Activated CD4-positive, alpha-beta T cell treated with anti-CD3 and anti-CD28 coated beads, Interleukin-2, amount 10 ng/mL, durations not matched to agents 7 days and 5 days (primary cell): ENCODE results near the gene CCDC136. TPM values are rescaled to one million over a fixed set of nuclear protein-coding genes. Genes with fewer than 3 reads are reported as not detected.

Source experiments
- CTCF ChIA-PET: fragments of 350-600 bp; sonication (Branson Sonifier 250); formaldehyde crosslinking; loops from one replicate; lab custom pipeline; 2021; ENCODE audit warnings: antibody characterized with exemption; lab: Charles Lee
- POLR2A ChIA-PET: fragments of 350-600 bp; sonication (Branson Sonifier 250); formaldehyde crosslinking; loops from one replicate; lab custom pipeline; 2021; ENCODE audit warnings: antibody characterized with exemption; lab: Charles Lee
- DNase-seq: peaks from one replicate; pipeline ENCODE4 v3.0.0-alpha.2; 2020
- H3K27ac Mint-ChIP-seq: one replicate; pipeline ENCODE4 v1.8.0; 2021; ENCODE audit warnings: mild to moderate bottlenecking, moderate library complexity, mixed read lengths
- H3K27me3 Mint-ChIP-seq: one replicate; pipeline ENCODE4 v1.8.0; 2021; ENCODE audit warnings: mixed read lengths
- H3K36me3 Mint-ChIP-seq: one replicate; pipeline ENCODE4 v1.8.0; 2021; ENCODE audit warnings: low read depth, mixed read lengths
- H3K4me1 Mint-ChIP-seq: one replicate; pipeline ENCODE4 v1.8.0; 2021; ENCODE audit warnings: mixed read lengths
- H3K4me3 Mint-ChIP-seq: one replicate; pipeline ENCODE4 v1.8.0; 2021; ENCODE audit warnings: mild to moderate bottlenecking, moderate library complexity, mixed read lengths
- H3K9me3 Mint-ChIP-seq: one replicate; pipeline ENCODE4 v1.8.0; 2021; ENCODE audit warnings: mixed read lengths
- total RNA-seq, 2 experiments: library from RNA; stranded (reverse); gene quantifications; one replicate each; pipeline ENCODE4 v1.2.3, GENCODE V29; 2021

CCDC136 gene
- total RNA-seq, 2 experiments from 2014 or later, result 5.1 to 6.8 TPM

DNA sequence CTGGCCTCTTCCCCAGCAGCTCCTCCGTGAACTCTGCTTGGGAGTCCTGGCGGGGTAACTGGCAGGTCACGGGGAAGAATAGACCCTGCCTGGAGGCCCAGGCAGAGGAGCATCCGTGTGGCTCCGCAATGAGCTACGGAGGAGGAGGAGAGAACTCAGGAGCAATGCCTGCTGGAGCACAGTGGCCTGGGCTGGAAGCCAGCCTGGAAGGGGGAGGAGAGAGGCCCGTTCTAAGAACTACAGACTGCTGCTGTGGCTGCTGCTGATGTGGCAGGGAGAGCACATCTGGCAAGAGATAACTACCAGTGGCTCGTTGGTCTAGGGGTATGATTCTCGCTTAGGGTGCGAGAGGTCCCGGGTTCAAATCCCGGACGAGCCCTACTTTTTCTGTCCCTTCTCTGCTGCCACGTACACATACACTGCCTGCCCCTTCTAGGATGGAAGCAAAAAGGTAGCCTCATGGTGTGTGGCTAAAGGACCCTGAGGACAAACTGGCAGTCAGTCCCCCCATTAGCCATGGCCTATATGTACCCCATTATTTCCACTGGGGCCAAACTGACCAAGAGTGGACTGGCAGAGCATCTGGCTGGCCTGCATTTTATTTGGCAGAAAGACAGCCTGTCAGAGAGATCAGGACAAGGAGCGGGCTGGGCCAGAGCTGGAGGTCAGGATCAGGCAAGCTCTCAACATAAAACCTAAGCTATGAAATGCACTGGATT is 8.5 kb upstream of the CCDC136 start:
- no peak overlapping the region for H3K27ac Mint-ChIP-seq
- H3K36me3 Mint-ChIP-seq, result no peaks in the 10 kb centered on the region
- H3K9me3 Mint-ChIP-seq, result no peaks in the 10 kb centered on the region
- no peak for DNase-seq
- no peak overlapping the region for H3K4me3 Mint-ChIP-seq
- H3K27me3 Mint-ChIP-seq, result peaks cover 25% of the 10 kb centered on the region
- ChIA-PET POLR2A (no interaction called here), CTCF (interaction anchor here (0.8 to 1.2 kb wide), 2 partner anchors 12 to 14 kb away, joined by 3 read pairs; no protein-coding TSS in a partner anchor)
- no peaks in the 10 kb centered on the region for H3K4me1 Mint-ChIP-seq

DNA sequence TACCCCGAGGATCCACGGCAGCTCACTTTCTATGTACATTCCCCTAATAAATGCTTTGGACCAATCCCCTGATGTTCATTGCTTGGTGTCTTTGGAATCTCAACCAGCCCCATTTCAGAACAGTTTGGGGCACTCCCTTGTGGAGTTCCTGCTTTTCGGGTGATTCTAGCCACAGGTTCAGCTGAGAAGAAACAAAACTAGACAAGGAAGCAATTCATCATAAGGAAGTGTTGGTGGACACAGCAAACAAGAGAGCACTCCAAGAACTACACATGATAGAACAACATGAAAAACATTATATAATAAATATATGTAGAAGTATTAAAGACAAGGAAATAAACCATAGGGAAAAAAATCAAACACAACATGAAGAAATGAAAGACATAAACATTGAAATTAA is 6.0 kb upstream of the CCDC136 start:
- no peak overlapping the region for H3K27ac Mint-ChIP-seq
- no peak for DNase-seq
- H3K4me3 Mint-ChIP-seq, result no peak overlapping the region
- no peaks in the 10 kb centered on the region for H3K36me3 Mint-ChIP-seq
- peaks cover 4% of the 10 kb centered on the region for H3K4me1 Mint-ChIP-seq
- ChIA-PET POLR2A (no interaction called here), CTCF (interaction anchor here (1.5 kb wide), 1 partner anchor 16 kb away, joined by 7 read pairs; no protein-coding TSS in a partner anchor)
- no peaks in the 10 kb centered on the region for H3K9me3 Mint-ChIP-seq
- H3K27me3 Mint-ChIP-seq, result peaks cover 44% of the 10 kb centered on the region

DNA sequence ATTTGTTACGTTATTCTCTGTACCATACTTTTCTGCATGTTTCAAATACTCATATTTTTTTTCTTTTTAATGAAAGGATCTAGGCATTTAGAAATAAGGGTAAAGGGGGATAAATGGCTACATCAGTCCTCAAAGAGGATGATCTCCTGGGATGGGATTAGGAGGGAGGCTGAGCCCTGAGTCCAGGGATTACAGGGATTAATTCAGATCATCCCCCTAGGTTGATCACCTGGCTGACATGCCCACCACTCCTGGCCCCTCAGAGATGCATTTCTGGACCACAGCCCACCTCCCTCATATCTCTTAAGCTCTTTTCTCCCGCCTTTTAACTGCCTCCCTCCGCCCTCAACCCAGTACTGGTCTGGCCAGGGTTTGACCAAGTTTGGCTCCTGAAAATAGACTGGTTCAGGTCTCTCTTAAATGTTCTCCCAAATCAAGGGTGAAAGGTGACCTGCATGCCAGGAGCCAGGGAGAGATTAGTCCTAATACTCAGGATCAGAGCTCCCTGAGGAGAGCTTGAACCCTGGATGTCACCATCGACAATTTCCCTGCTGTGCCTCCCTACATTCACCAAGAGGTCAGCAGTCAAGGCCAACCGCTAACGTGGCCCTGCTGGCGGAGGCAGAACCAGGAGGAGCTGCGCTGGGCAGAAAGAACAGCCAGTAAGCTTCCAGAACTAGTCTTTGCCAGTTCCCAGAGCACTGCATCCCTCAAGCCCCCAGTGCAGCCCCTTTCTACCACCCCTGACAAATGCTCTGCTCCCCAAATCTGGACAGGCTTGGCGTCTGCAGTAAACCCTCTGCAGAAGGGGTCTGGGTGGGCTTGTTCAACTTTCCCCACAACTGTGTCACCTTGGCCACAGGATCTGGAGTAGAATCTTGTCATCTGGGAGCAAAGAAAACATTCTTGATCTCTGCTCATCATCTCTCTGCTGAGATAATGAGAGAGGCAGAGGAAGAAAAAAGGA is 3.0 kb upstream of the CCDC136 start:
- H3K27ac Mint-ChIP-seq, result no peak overlapping the region
- DNase-seq, result no peak
- H3K4me3 Mint-ChIP-seq, result no peak overlapping the region
- H3K4me1 Mint-ChIP-seq, result peaks cover 10% of the 10 kb centered on the region
- H3K36me3 Mint-ChIP-seq, result no peaks in the 10 kb centered on the region
- H3K27me3 Mint-ChIP-seq, result peaks cover 42% of the 10 kb centered on the region
- CTCF ChIA-PET, result interaction anchor here (1.2 kb wide), 1 partner anchor 298 kb away, joined by 3 read pairs; no protein-coding TSS in a partner anchor
- POLR2A ChIA-PET, result no interaction called here
- H3K9me3 Mint-ChIP-seq, result no peaks in the 10 kb centered on the region

DNA sequence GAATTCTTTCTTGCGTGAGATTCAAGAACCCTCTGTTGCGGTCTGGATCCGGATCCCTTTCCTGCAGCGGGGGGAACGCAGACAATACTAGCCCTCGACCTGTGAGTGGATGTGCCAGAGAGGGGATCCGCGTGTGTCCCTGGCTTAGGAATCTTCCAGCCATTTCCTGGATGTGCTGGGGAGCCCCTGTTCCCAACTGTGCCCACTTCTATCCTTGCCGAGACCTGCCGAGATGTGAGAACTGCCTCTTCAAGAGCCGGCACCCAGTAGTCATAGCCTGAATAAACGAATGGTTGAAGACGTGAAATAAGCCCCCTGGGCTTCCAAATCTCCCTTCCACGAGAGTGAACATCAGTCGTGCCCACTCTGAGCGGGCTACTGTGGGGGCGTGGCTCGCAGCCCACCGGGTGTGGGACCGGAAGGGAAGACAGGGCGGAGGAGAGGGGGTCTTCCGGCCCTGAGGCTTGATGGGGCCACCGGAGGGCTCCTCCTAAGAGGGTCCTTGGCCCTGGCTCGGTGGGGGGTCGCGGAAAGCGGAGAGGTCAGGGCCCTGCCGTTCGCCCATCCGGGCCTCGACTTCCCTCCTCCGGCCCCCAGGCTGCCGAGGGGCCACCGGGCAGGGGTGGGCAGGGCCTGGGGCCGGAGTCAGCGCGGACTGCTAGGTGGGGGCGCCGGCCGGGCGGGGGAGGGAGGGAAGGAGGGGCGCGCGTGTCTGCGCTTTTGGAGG is 1.3 kb upstream of the CCDC136 start:
- Mint-ChIP-seq H3K4me1 (peaks cover 10% of the 10 kb centered on the region), H3K27me3 (peaks cover 35% of the 10 kb centered on the region), H3K9me3 (no peaks in the 10 kb centered on the region), H3K4me3 (peak overlapping the region; percentile 73), H3K36me3 (no peaks in the 10 kb centered on the region), H3K27ac (peak overlapping the region; percentile 75)
- CTCF ChIA-PET, result no interaction called here
- POLR2A ChIA-PET, result no interaction called here
- no peak for DNase-seq

DNA sequence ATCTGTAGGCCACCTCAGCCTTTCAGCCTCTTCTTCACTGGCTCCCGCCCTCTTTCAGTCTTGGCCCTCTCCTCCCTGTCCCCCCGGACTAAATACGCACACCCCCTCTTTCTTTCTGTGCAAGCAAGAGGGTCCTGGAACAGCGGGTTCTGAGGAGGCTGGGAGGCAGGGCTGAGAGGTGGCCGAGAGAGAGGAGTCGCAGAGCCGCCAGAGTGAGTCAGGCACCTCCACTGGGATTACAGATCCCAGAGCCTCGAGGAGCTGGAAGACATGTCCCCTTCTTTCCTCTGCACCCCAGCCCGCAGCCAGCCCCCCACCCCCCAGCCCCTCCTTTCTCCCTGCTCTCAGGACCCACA is 182 bp downstream of the CCDC136 start:
- no peaks in the 10 kb centered on the region for H3K36me3 Mint-ChIP-seq
- no peak for DNase-seq
- POLR2A ChIA-PET, result no interaction called here
- CTCF ChIA-PET, result interaction anchor here (1.3 kb wide), 1 partner anchor 14 kb away, joined by 3 read pairs; no protein-coding TSS in a partner anchor
- H3K9me3 Mint-ChIP-seq, result no peaks in the 10 kb centered on the region
- H3K27me3 Mint-ChIP-seq, result peaks cover 25% of the 10 kb centered on the region
- H3K4me3 Mint-ChIP-seq, result peak overlapping the region; percentile 81
- H3K4me1 Mint-ChIP-seq, result peaks cover 10% of the 10 kb centered on the region
- H3K27ac Mint-ChIP-seq, result no peak overlapping the region

- no peak for DNase-seq
- peaks cover 21% of the 10 kb centered on the region for H3K27me3 Mint-ChIP-seq
- H3K27ac Mint-ChIP-seq, result no peak overlapping the region
- H3K4me1 Mint-ChIP-seq, result peaks cover 10% of the 10 kb centered on the region
- POLR2A ChIA-PET, result no interaction called here
- no peaks in the 10 kb centered on the region for H3K9me3 Mint-ChIP-seq
- H3K36me3 Mint-ChIP-seq, result no peaks in the 10 kb centered on the region
- peak overlapping the region; percentile 81 for H3K4me3 Mint-ChIP-seq
- CTCF ChIA-PET, result interaction anchor here (1.3 kb wide), 1 partner anchor 14 kb away, joined by 3 read pairs; no protein-coding TSS in a partner anchor
Measured at GRCh38 chr7:128792471-128793180, 858 bp downstream of the CCDC136 start.

DNA sequence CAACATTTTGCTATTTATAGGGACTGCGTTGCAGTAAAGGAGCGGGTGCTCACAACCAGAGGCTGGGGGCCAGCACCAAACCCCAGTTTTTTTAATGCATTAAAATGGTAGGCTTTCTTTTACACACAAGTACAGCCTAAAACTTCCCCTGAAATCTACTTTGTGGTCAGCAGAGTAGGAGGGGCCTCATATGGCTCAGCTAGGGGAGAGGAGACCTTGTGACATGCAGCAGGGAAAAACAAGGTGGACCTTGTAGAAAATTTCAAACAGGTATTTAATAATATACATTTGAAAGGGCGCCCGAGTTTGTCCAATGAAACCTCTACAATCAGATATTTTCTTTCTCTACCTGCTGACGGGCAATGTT is 1.4 kb downstream of the CCDC136 start:
- H3K4me3 Mint-ChIP-seq, result no peak overlapping the region
- no peaks in the 10 kb centered on the region for H3K9me3 Mint-ChIP-seq
- H3K4me1 Mint-ChIP-seq, result peaks cover 10% of the 10 kb centered on the region
- H3K36me3 Mint-ChIP-seq, result no peaks in the 10 kb centered on the region
- H3K27me3 Mint-ChIP-seq, result peaks cover 19% of the 10 kb centered on the region
- ChIA-PET CTCF (interaction anchor here (0.5 kb wide), 1 partner anchor 50 kb away, joined by 3 read pairs; no protein-coding TSS in a partner anchor), POLR2A (no interaction called here)
- no peak overlapping the region for H3K27ac Mint-ChIP-seq
- DNase-seq, result no peak

GRCh38 chr7:128794020-128794419 is 2.3 kb downstream of the CCDC136 start:
- peaks cover 15% of the 10 kb centered on the region for H3K27me3 Mint-ChIP-seq
- H3K4me1 Mint-ChIP-seq, result peaks cover 10% of the 10 kb centered on the region
- peak; percentile 48 for DNase-seq
- H3K4me3 Mint-ChIP-seq, result no peak overlapping the region
- H3K36me3 Mint-ChIP-seq, result no peaks in the 10 kb centered on the region
- H3K9me3 Mint-ChIP-seq, result no peaks in the 10 kb centered on the region
- H3K27ac Mint-ChIP-seq, result no peak overlapping the region
- CTCF ChIA-PET, result no interaction called here
- POLR2A ChIA-PET, result no interaction called here

DNA sequence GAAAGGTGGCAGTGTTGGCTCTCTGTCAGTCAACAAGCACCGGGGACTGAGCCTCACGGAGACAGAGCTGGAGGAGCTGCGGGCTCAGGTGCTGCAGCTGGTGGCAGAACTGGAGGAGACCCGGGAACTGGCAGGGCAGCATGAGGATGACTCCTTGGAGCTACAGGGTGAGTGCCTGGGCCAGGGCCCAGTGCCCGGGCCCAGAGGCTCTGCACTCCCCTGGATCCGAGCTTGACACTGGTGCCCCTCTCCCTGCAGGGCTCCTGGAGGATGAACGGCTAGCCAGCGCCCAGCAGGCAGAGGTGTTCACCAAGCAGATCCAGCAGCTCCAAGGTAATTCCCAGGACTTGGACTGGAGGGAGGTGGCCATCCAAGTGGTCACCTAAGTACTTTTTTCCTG is 2.7 kb downstream of the CCDC136 start:
- H3K36me3 Mint-ChIP-seq, result no peaks in the 10 kb centered on the region
- H3K4me3 Mint-ChIP-seq, result no peak overlapping the region
- no peak for DNase-seq
- CTCF ChIA-PET, result no interaction called here
- H3K9me3 Mint-ChIP-seq, result no peaks in the 10 kb centered on the region
- peaks cover 11% of the 10 kb centered on the region for H3K27me3 Mint-ChIP-seq
- H3K27ac Mint-ChIP-seq, result no peak overlapping the region
- POLR2A ChIA-PET, result no interaction called here
- peaks cover 10% of the 10 kb centered on the region for H3K4me1 Mint-ChIP-seq

- peaks cover 10% of the 10 kb centered on the region for H3K4me1 Mint-ChIP-seq
- H3K27ac Mint-ChIP-seq, result no peak overlapping the region
- ChIA-PET CTCF (interaction anchor here (0.9 to 1.4 kb wide), 2 partner anchors 18 to 19 kb away, joined by 3 to 4 read pairs; no protein-coding TSS in a partner anchor), POLR2A (no interaction called here)
- no peak overlapping the region for H3K4me3 Mint-ChIP-seq
- no peaks in the 10 kb centered on the region for H3K9me3 Mint-ChIP-seq
- peaks cover 4% of the 10 kb centered on the region for H3K27me3 Mint-ChIP-seq
- H3K36me3 Mint-ChIP-seq, result no peaks in the 10 kb centered on the region
- no peak for DNase-seq
Measured at GRCh38 chr7:128795129-128795528, 3.4 kb downstream of the CCDC136 start.

- ChIA-PET POLR2A (no interaction called here), CTCF (interaction anchor here (0.7 to 1.4 kb wide), 2 partner anchors 8 to 16 kb away, joined by 3 to 4 read pairs; no protein-coding TSS in a partner anchor)
- Mint-ChIP-seq H3K9me3 (no peaks in the 10 kb centered on the region), H3K36me3 (no peaks in the 10 kb centered on the region), H3K27ac (no peak overlapping the region), H3K4me3 (no peak overlapping the region), H3K4me1 (peaks cover 6% of the 10 kb centered on the region), H3K27me3 (no peaks in the 10 kb centered on the region)
- DNase-seq, result no peak
Measured at GRCh38 chr7:128796327-128796726, 4.6 kb downstream of the CCDC136 start.

GRCh38 chr7:128799451-128799850 is 7.7 kb downstream of the CCDC136 start:
- Mint-ChIP-seq H3K4me1 (no peaks in the 10 kb centered on the region), H3K9me3 (no peaks in the 10 kb centered on the region), H3K36me3 (no peaks in the 10 kb centered on the region), H3K27ac (no peak overlapping the region), H3K27me3 (no peaks in the 10 kb centered on the region), H3K4me3 (no peak overlapping the region)
- ChIA-PET POLR2A (no interaction called here), CTCF (interaction anchor here (0.7 kb wide), 1 partner anchor 129 kb away, joined by 3 read pairs; no protein-coding TSS in a partner anchor)
- DNase-seq, result no peak
